ENCODE results near the gene CMYA5.

- no peak for TF ChIP-seq POLR2A (IDR thresholded peaks at IDR 0.05)
- TF ChIP-seq, protein P1, sequence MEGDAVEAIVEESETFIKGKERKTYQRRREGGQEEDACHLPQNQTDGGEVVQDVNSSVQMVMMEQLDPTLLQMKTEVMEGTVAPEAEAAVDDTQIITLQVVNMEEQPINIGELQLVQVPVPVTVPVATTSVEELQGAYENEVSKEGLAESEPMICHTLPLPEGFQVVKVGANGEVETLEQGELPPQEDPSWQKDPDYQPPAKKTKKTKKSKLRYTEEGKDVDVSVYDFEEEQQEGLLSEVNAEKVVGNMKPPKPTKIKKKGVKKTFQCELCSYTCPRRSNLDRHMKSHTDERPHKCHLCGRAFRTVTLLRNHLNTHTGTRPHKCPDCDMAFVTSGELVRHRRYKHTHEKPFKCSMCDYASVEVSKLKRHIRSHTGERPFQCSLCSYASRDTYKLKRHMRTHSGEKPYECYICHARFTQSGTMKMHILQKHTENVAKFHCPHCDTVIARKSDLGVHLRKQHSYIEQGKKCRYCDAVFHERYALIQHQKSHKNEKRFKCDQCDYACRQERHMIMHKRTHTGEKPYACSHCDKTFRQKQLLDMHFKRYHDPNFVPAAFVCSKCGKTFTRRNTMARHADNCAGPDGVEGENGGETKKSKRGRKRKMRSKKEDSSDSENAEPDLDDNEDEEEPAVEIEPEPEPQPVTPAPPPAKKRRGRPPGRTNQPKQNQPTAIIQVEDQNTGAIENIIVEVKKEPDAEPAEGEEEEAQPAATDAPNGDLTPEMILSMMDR (IDR thresholded peaks at IDR 0.05), result no peak
Measured at GRCh38 chr5:79699763-79700400, 10.2 kb downstream of the CMYA5 start.
